Subcutaneous adipose tissue (tissue), 4 donors: ENCODE data around the gene CBLN3. TPM values are rescaled to one million over a fixed set of nuclear protein-coding genes. Genes with fewer than 3 reads are reported as not detected.

Source experiments
- total RNA-seq, 4 donors: library from RNA; depleted of rRNA; stranded (reverse); fragments of >200 nt; gene quantifications; one replicate each; pipeline ENCODE4 v1.1.0, GENCODE V29; 2016
- TF ChIP-seq, protein P1 (sequence below): fragments of 450-650 bp; IDR thresholded peaks from one replicate; pipeline ENCODE4 v1.5.1; 2016; ENCODE audit warnings: low read depth, mild to moderate bottlenecking, control low read depth, antibody characterized with exemption, moderate library complexity

CBLN3 gene
- total RNA-seq, 4 donors from 2014 or later, result 2.7 to 6.4 (median 4.0) TPM

DNA sequence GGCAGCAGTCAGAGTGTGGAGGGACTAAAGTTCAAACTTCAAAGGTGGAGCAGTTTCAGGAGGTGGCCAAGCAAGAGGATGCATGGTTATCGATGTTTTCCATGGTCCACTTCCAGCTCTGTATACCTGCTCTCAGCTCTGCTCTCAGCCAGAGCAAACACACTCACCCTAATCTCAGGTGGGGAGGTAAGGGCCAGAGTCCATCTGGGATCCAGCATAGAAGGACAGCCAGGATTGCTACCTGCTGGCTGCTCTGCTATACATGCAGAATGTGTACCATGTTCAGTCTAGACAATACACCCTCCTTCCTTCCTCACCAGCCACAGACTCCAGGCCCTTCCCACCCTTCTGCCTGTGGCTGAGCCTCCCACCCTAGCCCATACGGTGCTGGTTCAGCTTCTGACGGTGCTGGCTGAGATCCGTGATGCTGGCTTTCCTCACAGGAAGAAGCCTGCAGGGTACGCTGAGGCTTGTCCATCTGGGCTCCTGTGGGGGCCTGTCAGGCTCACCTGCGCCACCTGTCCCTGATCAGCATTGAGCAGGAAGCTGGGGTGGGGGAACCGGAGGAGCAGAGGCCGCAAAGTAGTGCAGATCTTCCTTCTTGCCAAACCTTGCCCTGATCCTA, 2.4 kb downstream of the CBLN3 start:
- TF ChIP-seq, protein P1, sequence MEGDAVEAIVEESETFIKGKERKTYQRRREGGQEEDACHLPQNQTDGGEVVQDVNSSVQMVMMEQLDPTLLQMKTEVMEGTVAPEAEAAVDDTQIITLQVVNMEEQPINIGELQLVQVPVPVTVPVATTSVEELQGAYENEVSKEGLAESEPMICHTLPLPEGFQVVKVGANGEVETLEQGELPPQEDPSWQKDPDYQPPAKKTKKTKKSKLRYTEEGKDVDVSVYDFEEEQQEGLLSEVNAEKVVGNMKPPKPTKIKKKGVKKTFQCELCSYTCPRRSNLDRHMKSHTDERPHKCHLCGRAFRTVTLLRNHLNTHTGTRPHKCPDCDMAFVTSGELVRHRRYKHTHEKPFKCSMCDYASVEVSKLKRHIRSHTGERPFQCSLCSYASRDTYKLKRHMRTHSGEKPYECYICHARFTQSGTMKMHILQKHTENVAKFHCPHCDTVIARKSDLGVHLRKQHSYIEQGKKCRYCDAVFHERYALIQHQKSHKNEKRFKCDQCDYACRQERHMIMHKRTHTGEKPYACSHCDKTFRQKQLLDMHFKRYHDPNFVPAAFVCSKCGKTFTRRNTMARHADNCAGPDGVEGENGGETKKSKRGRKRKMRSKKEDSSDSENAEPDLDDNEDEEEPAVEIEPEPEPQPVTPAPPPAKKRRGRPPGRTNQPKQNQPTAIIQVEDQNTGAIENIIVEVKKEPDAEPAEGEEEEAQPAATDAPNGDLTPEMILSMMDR, result no peak

DNA sequence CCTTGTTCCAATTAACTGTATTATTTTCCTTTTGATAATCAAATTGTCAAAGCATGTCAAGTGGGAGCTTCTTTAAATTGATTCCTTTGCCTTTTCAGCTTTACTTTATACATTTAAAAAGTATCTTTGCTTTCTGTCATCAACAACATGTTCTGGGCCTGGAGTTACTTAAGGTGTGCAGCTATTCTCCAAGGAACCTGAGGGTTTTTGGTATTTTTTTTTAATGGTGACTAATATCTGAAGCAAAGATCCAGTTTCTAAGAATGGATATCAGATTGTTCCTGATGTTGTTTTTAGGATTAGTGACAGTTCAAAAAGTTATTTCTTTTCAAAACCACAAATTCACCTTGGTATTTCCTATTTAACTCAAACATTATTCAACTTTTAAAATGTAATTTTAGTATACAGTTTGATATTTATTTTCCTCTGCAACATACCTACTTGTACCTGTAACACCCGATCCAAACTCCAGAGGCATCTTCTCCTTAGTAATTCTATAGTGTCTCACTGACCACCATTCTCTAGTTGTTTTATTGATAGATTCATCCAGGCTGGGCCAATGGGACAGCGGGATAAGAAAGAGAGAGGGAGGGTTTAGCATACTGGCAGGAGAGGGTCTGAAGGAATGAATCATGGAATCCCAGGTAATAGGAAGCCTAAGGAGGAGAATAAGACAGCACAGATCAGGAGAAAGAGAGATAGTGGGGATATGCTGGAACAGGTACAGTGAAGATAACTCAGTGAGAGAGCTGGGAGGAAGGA, 3.1 kb downstream of the CBLN3 start:
- TF ChIP-seq, protein P1, result no peak

DNA sequence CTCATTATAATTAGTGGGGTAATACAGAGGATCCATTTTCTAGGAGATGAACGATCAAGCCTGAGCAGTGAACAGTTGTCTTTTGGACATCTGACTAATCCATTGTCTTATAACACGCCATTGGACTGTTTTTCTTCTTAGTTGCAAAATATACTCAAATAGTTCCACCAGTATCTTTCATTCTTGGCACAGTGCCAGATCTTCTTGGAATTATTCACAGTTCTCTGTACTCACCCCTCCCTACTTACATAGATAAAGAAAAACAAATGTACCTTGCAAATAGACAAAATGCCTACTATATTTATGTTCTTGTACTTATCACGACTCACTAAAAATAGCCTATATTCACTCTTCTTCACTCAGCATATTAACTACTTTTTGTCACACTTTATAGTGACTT, 3.8 kb downstream of the CBLN3 start:
- TF ChIP-seq, protein P1, result no peak

DNA sequence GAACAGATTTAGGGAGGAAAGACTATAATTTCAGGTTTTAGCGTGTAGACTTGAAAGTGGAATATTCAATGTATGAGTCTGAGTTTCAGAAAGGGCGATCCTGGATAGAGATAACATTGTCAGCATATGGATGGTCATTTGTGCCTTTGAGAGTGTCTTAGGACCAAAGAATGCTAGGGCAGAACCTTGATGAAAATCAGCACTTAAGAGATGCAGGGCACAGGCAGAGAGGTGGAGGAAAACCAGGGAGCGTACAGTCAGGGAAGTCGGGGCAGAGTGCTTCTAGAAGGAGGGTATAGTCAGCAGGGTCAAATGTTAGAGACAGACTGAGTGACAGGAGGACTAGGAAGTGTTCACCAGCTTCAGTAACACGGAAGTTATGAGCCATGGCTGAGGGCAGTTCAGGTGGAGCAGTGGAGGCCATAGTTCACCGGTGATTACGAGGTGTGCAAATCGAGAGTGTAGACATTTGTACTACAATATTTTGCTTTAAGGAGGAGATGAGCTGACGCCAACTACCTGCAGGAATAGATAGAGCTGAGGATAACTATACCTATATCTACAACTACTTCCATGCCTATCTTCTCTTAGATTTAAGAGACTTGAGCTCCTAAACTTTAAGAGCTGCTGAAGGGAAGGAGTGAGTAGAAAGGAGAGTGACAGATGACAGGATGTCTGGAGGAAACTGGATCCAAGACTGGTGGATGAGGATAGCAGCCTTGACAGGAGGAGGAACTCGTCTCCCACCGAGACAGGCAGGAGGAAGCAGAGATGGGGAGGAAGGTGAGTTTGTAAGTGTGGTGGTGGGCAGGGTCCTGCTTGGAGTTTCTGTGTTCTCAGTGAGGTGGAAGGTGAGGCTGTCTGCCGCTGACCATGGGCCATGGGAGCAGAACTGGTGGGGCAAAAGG, 6.5 kb downstream of the CBLN3 start:
- TF ChIP-seq, protein P1, result no peak

DNA sequence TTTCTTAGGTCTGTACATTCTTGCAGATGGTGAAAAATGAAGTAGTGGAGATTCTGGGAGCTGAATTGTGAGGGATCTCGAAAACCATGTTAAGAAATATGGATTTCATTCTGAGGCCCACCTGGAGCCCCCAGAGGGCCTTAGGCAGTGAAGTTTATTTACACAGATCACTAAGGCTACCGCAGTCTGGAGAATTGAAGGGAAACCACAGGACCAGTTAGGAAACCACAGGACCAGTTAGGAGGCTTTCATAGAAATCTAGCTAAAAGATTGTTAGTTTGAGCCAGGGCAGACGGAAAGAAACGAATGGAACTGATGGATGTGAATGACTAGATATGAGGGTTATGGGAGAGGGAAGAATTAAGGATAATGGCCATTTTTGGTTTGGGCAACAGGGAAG, 7.2 kb downstream of the CBLN3 start:
- TF ChIP-seq, protein P1, result no peak

DNA sequence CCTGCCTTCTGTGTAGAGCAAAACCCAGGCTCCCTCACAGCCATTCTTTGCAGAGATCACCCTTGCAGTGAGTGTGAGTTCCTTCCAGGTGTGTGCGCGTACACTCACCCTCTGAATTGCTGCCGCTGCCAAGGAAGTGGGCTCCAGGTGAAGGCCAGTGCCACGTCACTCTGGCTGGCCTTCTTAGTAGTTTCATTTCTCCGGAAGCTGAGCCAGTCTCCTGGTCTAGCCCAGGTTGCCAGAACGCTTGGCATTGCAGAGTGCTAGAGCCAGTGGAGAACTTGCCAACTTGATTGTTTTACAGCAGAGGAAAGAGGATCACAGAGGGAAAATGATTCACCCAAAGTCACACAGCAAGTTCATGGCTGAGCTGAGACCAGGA, 11.0 kb downstream of the CBLN3 start:
- TF ChIP-seq, protein P1, result no peak

DNA sequence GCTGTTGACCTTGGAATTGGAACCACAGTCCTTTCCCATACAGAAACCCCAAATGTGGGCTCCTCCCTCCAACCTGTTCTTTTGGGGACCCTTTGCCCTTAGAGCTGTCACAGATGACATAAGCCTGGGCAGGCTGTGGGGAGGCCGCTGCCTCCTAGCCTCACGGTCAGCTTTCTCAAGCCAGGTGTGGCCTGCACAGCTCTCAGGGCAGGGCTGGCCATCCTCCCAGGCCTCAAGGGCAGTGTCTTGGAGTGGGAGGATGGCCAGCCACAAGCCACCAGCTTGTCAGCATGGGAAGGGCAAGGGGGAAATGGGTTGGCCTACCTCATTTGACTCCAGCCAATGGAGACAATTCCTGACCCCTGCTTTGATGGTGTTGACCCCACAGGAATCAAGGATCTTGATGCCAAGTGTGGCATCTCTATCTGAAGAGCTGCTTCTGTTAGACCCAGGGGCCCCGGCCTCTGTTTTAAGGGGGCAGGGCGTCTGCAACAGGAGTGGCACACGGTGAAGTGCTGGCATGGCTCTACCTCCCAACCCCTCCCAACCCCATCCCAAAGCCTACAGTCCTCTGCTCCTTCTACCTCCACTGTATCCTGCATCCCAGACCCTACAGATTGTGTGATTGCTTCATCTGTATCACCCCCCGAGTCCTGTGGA, 11.5 kb downstream of the CBLN3 start:
- TF ChIP-seq, protein P1, result no peak
